Omental fat pad (tissue), 4 donors: ENCODE data around the gene ADAM8. TPM values are rescaled to one million over a fixed set of nuclear protein-coding genes. Genes with fewer than 3 reads are reported as not detected.

Experiments
- ATAC-seq: fragments of 150-250 bp; one replicate; pipeline ENCODE4 v1.9.1; 2016; ENCODE audit warnings: mild to moderate bottlenecking, moderate library complexity; ENCODE audit not compliant: low FRiP score
- DNase-seq: peaks from one replicate; pipeline ENCODE4 v3.0.0-alpha.2; 2019; ENCODE audit warnings: low spot score
- CTCF ChIP-seq, 3 donors: fragments of 450-650 bp; IDR thresholded peaks; one replicate each; pipeline ENCODE4 v1.5.1; 2016 to 2017; ENCODE audit warnings: antibody characterized with exemption in 3 of 3, mild to moderate bottlenecking in 3 of 3, moderate library complexity in 2 of 3
- total RNA-seq, 4 donors: library from RNA; depleted of rRNA; stranded (reverse); fragments of >200 nt; gene quantifications; one replicate each; pipeline ENCODE4 v1.1.0, GENCODE V29; 2016

Gene ADAM8
- total RNA-seq, 4 donors from 2014 or later = 3.9 to 53.9 (median 8.4) TPM

GRCh38 chr10:133312016-133312768 lies 35.5 kb upstream of the ADAM8 start:
- no peak for TF ChIP-seq CTCF (IDR thresholded peaks at IDR 0.05)
- DNase-seq = no peak
- ATAC-seq = no peak

- DNase-seq = no peak
- TF ChIP-seq CTCF (IDR thresholded peaks at IDR 0.05) = no peak
- ATAC-seq = no peak
Observed at GRCh38 chr10:133311570-133311969, 34.9 kb upstream of the ADAM8 start.

DNA sequence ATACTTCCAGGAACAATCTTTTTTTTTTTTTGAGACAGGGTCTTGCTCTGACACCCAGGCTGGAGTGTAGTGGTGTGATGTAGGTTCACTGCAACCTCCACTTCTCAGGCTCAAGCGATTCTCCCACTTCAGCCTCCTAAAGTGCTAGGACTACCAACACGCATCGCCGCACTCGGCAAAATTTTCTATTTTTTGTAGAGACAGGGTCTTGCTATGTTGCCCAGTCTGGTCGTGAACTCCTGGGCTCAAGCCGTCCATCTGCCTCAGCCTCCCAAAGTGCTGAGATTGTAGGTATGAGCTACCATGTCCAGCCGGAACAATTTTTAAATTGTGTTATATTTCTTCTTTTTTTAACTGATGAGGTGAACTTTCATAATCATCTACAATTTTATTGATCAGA lies 34.1 kb upstream of the ADAM8 start:
- ATAC-seq (no peak), DNase-seq (no peak)
- no peak for TF ChIP-seq CTCF (IDR thresholded peaks at IDR 0.05)

- ATAC-seq = no peak
- TF ChIP-seq CTCF (IDR thresholded peaks at IDR 0.05) = no peak
- no peak for DNase-seq
Observed at GRCh38 chr10:133310399-133310755, 33.7 kb upstream of the ADAM8 start.

DNA sequence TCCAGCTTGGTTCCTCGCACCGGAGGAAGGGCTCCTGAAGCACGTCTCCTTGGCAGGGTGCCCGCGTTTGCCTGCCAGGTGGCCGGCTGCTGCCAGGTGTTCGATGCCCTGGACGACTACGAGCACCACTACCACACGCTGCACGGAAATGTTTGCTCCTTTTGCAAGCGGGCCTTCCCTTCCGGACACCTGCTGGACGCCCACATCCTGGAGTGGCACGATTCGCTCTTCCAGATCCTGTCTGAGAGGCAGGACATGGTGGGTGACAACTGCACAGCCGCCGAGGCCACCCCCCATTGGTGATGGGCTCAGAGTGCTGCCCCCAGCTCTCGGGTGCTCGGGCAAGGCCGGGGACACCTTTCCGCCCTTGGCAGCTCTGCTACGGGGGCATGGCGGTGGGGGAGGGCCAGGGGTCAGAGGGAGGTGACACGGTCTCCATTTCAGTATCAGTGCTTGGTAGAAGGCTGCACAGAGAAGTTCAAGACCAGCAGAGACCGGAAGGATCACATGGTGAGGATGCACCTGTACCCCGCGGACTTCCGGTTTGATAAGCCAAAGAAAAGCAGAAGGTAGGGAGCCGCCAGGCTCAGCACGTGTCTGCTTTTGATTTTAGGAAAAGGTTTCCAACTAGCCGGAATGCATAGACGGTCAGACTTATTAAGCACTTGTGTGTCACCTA lies 33.2 kb upstream of the ADAM8 start:
- ATAC-seq = no peak
- DNase-seq = no peak
- TF ChIP-seq CTCF (IDR thresholded peaks at IDR 0.05) = no peak

DNA sequence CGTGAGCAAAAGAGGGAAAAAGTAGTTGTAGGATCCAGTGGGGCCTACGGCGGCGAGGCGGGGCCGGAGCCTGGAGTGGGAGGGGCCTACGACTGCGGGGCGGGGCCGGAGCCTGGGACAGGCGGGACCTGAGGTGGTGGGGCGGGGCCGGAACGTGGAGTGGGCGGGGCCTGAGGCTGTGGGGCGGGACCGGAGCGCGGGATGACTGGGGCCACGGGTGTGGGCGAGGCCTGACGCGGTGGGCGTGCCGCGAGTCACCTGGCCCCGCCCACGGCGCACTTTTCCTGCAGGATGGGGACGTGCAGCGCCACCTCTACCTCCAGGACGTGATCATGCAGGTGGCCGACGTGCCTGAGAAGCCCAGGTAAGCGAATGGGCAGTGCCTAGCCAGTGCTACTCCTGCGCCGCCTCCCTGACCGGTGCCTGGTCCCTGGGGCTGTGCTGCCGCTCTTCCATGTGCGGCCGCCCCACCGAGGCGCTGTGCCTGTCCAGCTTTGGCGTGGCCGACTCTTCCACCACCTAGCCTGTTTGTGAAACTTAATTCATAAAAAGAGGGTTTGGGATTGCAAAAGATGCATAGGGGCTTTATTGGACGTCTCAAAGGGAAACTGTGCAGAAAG lies 32.5 kb upstream of the ADAM8 start:
- DNase-seq (peak; percentile 94), ATAC-seq (peak; percentile 97)
- TF ChIP-seq CTCF (IDR thresholded peaks at IDR 0.05) = no peak
